RKO (cell line): ENCODE data around the gene TCF7L1.
"Not testable (repeated sequence)": the region's sequence is repeated elsewhere in the genome, so short reads cannot be mapped to it uniquely, and the experiment has no call there.

Source experiments
- DNase-seq: peaks from one replicate; pipeline ENCODE4 v3.0.0-alpha.2; 2016; ENCODE audit warnings: low spot score

The TCF7L1 gene

GRCh38 chr2:85325466-85325811 is 192.2 kb downstream of the TCF7L1 start:
- no peak for DNase-seq

DNA sequence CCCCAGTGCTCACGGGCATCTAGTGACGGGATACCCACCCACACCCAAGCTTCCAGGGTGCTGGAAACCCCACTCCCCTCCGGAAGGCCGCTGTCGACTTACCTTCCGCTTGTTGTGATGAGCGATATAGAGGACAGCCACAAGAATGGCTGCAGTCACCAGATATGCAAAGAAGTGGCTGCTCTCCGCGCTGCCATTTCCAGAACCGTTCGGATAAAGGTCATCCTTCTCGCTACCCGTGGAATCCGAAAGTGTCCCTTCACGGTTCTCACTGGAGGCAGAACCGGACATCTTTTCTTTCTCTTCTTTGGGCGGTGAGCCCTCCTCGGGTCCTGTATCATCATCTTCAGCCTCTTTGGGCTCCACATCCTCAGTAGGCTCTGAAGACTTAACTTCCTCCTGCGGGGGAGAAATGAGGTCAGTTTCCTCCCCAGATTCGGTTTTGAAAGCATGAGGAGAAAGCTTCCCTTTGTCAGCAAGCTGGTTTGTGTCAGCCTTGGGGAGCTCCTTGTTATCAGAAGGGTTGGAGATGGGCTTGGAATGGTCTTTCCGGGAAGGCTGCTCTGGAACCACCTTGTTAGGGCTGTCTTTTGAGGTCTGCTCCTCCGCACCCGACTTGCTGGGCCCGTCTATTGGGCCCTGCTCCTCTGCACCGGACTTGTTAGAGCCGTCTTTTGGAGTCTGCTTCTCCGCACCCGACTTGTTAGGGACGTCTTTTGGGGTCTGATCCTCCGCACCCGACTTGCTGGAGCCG is 193.4 kb downstream of the TCF7L1 start:
- peak; percentile 56 for DNase-seq

DNA sequence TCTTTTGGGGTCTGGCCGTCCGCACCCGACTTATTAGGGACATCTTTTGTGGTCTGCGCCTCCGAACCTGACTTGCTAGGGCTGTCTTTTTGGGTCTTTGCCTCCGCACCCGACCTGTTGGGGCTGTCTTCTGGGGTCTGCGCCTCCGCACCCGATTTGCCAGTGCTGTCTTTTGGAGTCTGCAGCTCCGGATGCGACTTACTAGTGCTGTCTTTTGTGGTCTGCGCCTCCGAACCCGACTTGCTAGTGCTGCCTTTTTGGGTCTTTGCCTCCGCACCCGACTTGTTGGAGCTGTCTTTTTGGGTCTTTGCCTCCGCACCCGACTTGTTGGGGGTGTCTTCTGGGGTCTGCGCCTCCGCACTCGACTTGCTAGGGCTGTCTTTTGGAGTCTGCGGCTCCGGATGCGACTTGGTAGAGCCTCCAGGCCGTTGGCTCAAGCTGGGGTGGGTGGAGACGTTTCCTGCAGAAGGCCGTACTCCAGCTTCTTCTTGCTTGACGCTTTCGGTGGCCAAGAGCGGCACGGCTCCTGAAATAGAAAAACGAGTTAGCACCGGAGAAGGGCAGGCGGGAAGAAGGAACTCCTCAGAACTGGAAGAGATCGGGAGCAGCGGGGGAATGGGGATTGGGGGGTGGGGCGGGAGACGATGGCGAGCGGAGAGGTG is 194.1 kb downstream of the TCF7L1 start:
- DNase-seq = peak; percentile 63

GRCh38 chr2:85327822-85328617 is 194.8 kb downstream of the TCF7L1 start, which contains the start of gene TGOLN2:
TSS of gene TGOLN2 (minus strand) at chr2:85327989. CDS start at chr2:85327962, 27 bp downstream.
- DNase-seq = peak; percentile 92

DNA sequence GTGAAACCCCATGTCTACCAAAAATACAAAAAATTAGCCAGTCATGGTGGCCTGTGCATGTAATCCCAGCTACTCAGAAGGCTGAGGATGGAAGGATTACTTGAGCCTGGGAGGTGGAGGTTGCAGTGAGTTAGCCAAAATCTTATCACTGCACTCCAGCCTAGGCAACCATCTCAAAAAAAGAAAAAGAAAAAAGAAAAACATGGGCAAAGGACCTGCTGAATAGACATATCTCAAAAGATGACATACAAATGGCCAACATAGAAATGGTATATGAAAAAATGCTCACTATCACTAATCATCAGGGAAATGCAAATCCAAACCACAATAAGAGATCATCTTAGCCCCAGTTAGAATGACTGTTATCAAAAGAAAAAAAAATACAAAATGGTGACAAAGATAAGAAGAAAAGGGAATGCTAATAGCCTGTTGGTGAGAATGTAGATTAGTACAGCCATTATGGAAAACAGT is 196.0 kb downstream of the TCF7L1 start:
- DNase-seq = no peak

GRCh38 chr2:85329701-85330100 is 196.5 kb downstream of the TCF7L1 start:
- DNase-seq = not testable (repeated sequence)

GRCh38 chr2:85330839-85331636 is 197.8 kb downstream of the TCF7L1 start:
- DNase-seq = no peak

GRCh38 chr2:85333877-85334276 is 200.7 kb downstream of the TCF7L1 start:
- DNase-seq = not testable (repeated sequence)

DNA sequence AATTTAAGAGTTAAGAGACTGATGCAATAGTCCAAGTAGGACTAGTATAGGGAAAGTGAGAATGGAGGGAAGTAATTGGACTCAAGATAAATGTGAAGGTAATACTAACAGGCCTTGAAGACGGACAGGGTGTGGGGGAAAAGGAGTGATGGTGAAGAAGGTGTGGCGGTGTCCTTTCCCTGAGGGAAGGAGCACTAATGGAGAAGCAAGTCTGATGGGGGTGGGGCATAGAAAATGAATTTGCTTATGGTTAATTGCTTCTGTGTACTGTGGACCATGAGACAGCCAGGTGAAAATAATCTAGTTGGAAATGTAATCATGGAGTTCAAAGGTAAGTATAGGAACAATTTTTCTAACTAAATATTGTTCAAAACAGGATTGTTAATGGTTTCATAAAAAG is 201.7 kb downstream of the TCF7L1 start:
- DNase-seq = no peak

DNA sequence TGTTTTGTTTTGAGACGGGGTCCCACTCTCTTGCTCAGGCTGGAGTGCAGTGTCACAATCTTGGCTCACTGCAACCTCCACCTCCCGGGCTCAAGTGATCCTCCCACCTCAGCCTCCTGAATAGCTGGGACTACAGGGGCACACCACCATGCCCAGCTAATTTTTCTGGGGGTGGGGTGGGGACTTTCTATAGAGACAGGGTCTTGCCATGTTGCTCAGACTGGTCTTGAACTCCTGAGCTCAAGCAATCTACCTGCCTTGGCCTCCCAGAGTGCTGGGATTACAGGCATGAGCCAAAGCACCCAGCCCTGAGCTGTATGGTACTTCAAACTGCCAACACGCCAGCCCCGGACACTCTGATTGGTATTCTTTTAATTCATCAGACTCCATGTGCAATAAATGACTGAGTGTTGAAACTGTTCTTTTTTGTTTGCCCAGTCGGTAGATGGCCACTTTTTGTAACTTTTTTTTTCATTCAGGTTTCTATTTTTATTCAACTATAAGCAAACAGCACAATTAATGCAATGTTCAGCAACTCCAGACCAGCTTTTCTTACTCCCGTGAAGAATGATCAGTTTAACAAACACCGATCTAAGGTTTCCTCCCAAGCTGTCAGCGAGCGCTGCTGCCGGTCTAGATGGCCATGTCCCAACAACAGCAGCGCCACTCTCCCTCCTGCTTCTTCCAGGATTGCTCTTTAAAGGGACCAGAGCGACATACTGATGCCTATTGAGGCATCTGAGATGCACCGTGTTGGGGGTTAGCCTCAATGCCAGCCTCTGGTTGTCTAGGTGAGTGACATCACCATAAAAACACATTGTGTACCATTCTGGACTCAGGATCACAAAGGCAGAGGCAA is 207.1 kb downstream of the TCF7L1 start:
- DNase-seq = no peak

- DNase-seq = no peak
Observed at GRCh38 chr2:85341269-85342029, 208.3 kb downstream of the TCF7L1 start.

GRCh38 chr2:85342156-85342555 is 209.0 kb downstream of the TCF7L1 start:
- no peak for DNase-seq

GRCh38 chr2:85343207-85343895 is 210.2 kb downstream of the TCF7L1 start:
- DNase-seq = not testable (repeated sequence)

- DNase-seq = no peak
Observed at GRCh38 chr2:85344356-85344954, 211.3 kb downstream of the TCF7L1 start.

DNA sequence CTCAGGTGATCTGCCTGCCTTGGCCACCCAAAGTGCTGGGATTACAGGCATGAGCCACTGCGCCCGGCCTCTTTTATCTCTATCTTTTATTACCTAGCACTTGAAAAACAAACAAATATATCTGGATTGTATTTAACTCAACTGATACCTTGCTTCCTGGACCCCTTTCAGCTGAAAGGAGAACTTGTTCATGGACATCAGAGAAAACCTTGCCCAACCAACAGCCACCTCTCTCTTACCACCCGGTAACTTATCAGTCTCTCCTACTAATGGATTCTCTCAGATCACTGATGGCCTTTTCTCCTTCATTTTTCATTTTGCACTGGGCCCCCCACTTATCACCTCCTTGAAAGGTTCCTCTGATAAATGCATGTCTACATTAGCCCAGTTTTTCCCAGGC is 214.4 kb downstream of the TCF7L1 start:
- DNase-seq = no peak

DNA sequence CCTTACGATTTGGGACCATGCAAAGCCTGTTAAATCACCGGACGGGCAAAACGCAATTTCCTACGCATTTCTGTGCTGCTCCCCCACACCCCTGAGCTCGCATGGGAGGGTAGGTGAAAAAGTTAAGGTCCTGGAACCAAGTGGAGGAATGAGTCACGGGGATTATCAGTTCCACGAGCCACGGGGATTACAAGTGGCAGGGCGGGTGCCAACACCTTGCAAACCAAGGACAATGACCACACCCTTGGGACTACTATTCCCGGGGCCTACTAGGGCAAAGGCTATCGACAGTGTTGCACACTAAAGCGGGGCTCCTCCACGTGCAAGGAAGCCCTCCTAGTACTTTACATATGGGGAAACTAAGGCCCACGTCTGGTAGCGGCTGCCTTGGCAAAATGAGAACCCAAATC is 220.7 kb downstream of the TCF7L1 start:
- peak; percentile 61 for DNase-seq

DNA sequence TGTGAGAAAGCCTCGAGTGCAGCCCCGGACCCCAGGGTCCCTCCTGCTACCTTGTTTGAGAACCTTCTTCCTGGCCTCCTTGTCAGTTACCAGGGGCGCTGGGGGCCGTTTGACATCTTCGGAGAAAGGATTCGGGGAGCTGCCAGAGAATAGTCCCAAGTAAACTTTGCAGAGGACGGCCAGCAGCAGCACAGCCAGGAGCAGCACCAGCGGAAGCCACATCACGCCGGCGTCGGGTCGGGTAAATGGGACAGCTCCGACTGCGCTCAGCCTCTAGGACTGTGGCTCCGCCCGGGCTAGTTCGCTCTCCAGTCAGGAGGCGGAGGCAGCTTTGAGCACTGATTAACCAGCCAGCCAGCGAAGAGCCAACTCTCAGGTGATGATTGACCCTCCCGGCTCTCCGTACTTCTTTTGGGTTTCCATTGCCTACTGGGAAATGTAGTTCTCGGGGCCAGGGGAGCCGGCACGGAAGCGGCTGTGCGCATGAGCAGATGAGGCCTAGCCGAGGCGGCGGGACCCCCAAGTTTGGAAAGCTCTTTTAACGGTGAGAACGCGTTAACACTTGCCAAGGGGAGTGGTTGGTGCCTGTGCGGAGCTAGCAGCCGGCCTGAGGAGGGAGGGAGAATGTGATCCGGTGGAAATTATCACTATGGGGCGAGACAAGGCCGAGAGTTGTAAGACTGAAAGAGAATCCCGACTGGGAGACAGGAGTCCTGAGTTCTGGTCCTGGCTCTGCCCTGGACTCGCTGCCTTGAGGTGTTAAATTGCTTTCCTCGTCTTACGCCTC is 221.3 kb downstream of the TCF7L1 start, which contains the start of the genes ELMOD3 and RETSAT:
Gene ELMOD3, plus strand, starts transcription at position 484 of the 787 bp plus-strand sequence. CDS start 2,430 bp downstream, outside the sequence.
Gene RETSAT, minus strand, starts transcription at position 243 of the 787 bp plus-strand sequence. Its CDS starts 21 bp downstream, at position 222.
- DNase-seq = peak; percentile 99

GRCh38 chr2:85355073-85355410 is 221.8 kb downstream of the TCF7L1 start:
- no peak for DNase-seq
